MM.1S (cell line): ENCODE data around the gene CHTF8.

Experiments used
- DNase-seq: peaks from one replicate; pipeline ENCODE4 v3.0.0-alpha.2; 2015
- H2AFZ ChIP-seq: fragments of 300-600 bp; sonication (generic); 2 replicates; pipeline ENCODE4 v1.6.0; 2016; ENCODE audit warnings: antibody characterized with exemption, low read length
- H3F3A ChIP-seq: fragments of 300-600 bp; sonication (generic); 2 replicates; pipeline ENCODE4 v1.6.1; 2016; ENCODE audit warnings: mild to moderate bottlenecking, antibody characterized with exemption, low read length, moderate library complexity, mixed read lengths; ENCODE audit not compliant: insufficient read depth
- H3K27ac ChIP-seq: fragments of 300-600 bp; sonication (generic); 2 replicates; pipeline ENCODE4 v1.5.1; 2016; ENCODE audit warnings: mild to moderate bottlenecking, low read length
- H3K27me3 ChIP-seq: fragments of 300-600 bp; sonication (generic); replicated peaks from 2 replicates; pipeline ENCODE4 v1.6.0; 2016; ENCODE audit warnings: low read length; ENCODE audit not compliant: insufficient read depth
- H3K36me3 ChIP-seq: fragments of 300-600 bp; sonication (generic); replicated peaks from 2 replicates; pipeline ENCODE4 v1.6.1; 2016; ENCODE audit warnings: mild to moderate bottlenecking, low read length, mixed read lengths; ENCODE audit not compliant: insufficient read depth
- H3K4me1 ChIP-seq: fragments of 300-600 bp; sonication (generic); 2 replicates; pipeline ENCODE4 v1.6.1; 2016; ENCODE audit warnings: low read length, mixed read lengths
- H3K4me2 ChIP-seq: fragments of 300-600 bp; sonication (generic); 2 replicates; pipeline ENCODE4 v1.6.0; 2016; ENCODE audit warnings: low read depth, low read length
- H3K4me3 ChIP-seq: fragments of 300-600 bp; sonication (generic); 2 replicates; pipeline ENCODE4 v1.5.1; 2016; ENCODE audit warnings: low read length, mixed read lengths
- H3K79me2 ChIP-seq: fragments of 300-600 bp; sonication (generic); 2 replicates; pipeline ENCODE4 v1.6.1; 2016; ENCODE audit warnings: mixed run types, low read length, mixed read lengths
- H3K9ac ChIP-seq: fragments of 300-600 bp; sonication (generic); 2 replicates; pipeline ENCODE4 v1.6.1; 2016; ENCODE audit warnings: low read length, mixed read lengths
- H3K9me2 ChIP-seq: fragments of 300-600 bp; sonication (generic); replicated peaks from 2 replicates; pipeline ENCODE4 v1.6.1; 2016; ENCODE audit warnings: mild to moderate bottlenecking, low read length, mixed read lengths; ENCODE audit not compliant: insufficient read depth
- H3K9me3 ChIP-seq: fragments of 300-600 bp; sonication (generic); replicated peaks from 2 replicates; pipeline ENCODE4 v1.6.1; 2016; ENCODE audit warnings: mild to moderate bottlenecking, low read length, mixed read lengths; ENCODE audit not compliant: insufficient read depth
- H4K20me1 ChIP-seq: fragments of 300-600 bp; sonication (generic); 2 replicates; pipeline ENCODE4 v1.6.1; 2016; ENCODE audit warnings: mild to moderate bottlenecking, low read length, moderate library complexity, mixed read lengths; ENCODE audit not compliant: insufficient read depth
- EZH2 ChIP-seq: fragments of 300-600 bp; sonication (generic); optimal IDR thresholded peaks from 2 replicates; pipeline ENCODE3; 2017; ENCODE audit warnings: low read depth, mild to moderate bottlenecking, antibody characterized with exemption, low read length, mixed read lengths
- EZH2phosphoT487 ChIP-seq: fragments of 300-600 bp; sonication (generic); IDR thresholded peaks from 2 replicates; pipeline ENCODE4 v1.6.1; 2018; ENCODE audit warnings: antibody characterized with exemption, low read length
- TF ChIP-seq, protein P1 (sequence below): fragments of 300-600 bp; sonication (generic); IDR thresholded peaks from 2 replicates; pipeline ENCODE4 v1.5.1; 2016; ENCODE audit warnings: antibody characterized with exemption, low read length, mixed read lengths

The CHTF8 gene

GRCh38 chr16:69176033-69176800, 43.8 kb upstream of the CHTF8 start:
- Histone ChIP-seq H3F3A (0 out of 2 replicates have a peak, but pooled peaks cover 6% of the 10 kb centered on the region), H3K27ac (no peak overlapping the region), H3K9ac (no peak overlapping the region), H3K79me2 (no peaks in the 10 kb centered on the region), H3K27me3 (no peaks in the 10 kb centered on the region), H3K4me2 (no peak overlapping the region), H3K4me3 (no peak overlapping the region), H2AFZ (no peak overlapping the region), H3K4me1 (0 out of 2 replicates have a peak, but pooled peaks cover 7% of the 10 kb centered on the region), H3K9me2 (no peaks in the 10 kb centered on the region), H4K20me1 (no peaks in the 10 kb centered on the region), H3K36me3 (no peaks in the 10 kb centered on the region), H3K9me3 (no peaks in the 10 kb centered on the region)
- no peak for DNase-seq
- TF ChIP-seq EZH2phosphoT487, result no peak
- TF ChIP-seq, protein P1, sequence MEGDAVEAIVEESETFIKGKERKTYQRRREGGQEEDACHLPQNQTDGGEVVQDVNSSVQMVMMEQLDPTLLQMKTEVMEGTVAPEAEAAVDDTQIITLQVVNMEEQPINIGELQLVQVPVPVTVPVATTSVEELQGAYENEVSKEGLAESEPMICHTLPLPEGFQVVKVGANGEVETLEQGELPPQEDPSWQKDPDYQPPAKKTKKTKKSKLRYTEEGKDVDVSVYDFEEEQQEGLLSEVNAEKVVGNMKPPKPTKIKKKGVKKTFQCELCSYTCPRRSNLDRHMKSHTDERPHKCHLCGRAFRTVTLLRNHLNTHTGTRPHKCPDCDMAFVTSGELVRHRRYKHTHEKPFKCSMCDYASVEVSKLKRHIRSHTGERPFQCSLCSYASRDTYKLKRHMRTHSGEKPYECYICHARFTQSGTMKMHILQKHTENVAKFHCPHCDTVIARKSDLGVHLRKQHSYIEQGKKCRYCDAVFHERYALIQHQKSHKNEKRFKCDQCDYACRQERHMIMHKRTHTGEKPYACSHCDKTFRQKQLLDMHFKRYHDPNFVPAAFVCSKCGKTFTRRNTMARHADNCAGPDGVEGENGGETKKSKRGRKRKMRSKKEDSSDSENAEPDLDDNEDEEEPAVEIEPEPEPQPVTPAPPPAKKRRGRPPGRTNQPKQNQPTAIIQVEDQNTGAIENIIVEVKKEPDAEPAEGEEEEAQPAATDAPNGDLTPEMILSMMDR, result no peak
- no peak for TF ChIP-seq EZH2

- no peak for TF ChIP-seq EZH2
- TF ChIP-seq EZH2phosphoT487, result no peak
- TF ChIP-seq, protein P1, result no peak
- Histone ChIP-seq H3K4me1 (no peaks in the 10 kb centered on the region), H3K27ac (no peak overlapping the region), H3K79me2 (no peaks in the 10 kb centered on the region), H2AFZ (no peak overlapping the region), H3F3A (no peaks in the 10 kb centered on the region), H3K4me3 (no peak overlapping the region), H3K36me3 (peaks cover 7% of the 10 kb centered on the region; the same call in 1 of the 2 replicates), H3K4me2 (no peak overlapping the region), H3K9me2 (no peaks in the 10 kb centered on the region), H3K9me3 (no peaks in the 10 kb centered on the region), H3K9ac (no peak overlapping the region), H3K27me3 (no peaks in the 10 kb centered on the region), H4K20me1 (no peaks in the 10 kb centered on the region)
- DNase-seq, result no peak
Observed at GRCh38 chr16:69171325-69172084, 39.1 kb upstream of the CHTF8 start.

DNA sequence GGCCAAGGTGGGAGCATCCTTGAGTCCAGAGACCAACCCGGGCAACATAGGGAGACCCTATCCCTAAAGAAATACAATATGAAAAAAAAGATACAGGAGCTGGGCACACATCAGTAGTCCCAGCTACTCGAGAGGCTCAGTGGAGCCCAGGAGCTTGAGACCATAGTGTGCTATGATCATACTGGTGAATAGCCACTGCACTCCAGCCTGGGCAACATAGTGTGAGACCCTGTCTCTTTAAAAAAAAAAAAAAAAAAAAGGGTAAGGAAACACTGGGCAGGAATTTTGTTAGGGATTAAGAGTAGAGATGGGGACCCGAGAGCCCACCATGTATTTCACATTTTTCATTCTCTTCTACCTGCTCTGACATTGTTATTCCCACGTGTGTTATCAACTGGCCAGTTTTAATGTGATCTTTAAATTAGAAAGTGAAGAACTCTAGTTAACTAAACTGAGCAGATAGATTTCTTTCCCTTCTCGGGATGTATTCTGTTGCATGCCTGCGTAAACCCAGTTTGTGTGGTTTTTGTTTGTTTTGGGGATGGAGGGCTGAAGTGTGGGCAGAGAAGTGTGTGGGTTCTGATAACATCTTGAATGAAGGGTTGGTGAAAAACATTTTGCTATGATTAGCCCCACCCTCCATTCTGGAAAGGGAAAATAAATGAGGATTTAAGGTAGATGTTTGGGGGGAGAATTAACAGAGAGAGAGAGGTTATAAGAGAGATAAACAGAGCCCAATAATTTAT, 37.4 kb upstream of the CHTF8 start:
- Histone ChIP-seq H3K9me2 (no peaks in the 10 kb centered on the region), H4K20me1 (no peaks in the 10 kb centered on the region), H3K27me3 (no peaks in the 10 kb centered on the region), H3K27ac (no peak overlapping the region), H3K79me2 (no peaks in the 10 kb centered on the region), H3K4me1 (no peaks in the 10 kb centered on the region), H3K4me3 (no peak overlapping the region), H3K4me2 (no peak overlapping the region), H3K9ac (no peak overlapping the region), H3F3A (no peaks in the 10 kb centered on the region), H2AFZ (no peak overlapping the region), H3K9me3 (no peaks in the 10 kb centered on the region), H3K36me3 (peaks cover 11% of the 10 kb centered on the region; the same call in 1 of the 2 replicates)
- TF ChIP-seq EZH2 (no peak), EZH2phosphoT487 (no peak)
- TF ChIP-seq, protein P1, result no peak
- no peak for DNase-seq
